ENCODE data around the gene ZNRF3.

DNA sequence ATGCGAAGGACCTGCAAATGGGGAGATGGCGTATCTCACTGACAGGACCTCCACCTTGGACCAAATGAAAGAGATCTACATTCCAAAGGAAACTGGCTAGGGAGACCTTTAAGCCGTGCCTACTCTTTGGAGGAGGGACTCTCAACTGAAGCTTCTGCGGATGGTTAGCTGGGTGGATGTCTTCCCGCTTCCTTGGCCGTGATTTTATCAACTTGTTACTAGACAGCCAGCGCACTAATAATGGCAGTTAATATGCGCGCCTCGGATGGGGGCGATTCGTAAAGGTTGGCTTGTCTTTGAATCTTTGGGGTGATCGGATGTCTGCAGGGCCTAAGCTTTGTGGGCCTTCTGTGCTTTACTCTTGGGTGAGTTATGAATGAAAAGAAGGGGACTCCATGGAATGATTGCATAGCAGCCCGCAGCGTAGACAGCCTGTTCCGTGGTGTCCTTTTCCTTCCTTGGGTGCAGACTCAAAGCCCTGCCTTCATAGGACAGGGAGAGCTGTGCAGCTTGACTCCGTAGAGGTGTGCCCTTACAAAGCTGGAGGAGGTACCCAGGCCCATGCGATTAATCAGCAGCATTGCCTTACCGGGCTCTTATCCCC lies 1.5 kb downstream of the ZNRF3 start:
- TF ChIP-seq, protein P1, sequence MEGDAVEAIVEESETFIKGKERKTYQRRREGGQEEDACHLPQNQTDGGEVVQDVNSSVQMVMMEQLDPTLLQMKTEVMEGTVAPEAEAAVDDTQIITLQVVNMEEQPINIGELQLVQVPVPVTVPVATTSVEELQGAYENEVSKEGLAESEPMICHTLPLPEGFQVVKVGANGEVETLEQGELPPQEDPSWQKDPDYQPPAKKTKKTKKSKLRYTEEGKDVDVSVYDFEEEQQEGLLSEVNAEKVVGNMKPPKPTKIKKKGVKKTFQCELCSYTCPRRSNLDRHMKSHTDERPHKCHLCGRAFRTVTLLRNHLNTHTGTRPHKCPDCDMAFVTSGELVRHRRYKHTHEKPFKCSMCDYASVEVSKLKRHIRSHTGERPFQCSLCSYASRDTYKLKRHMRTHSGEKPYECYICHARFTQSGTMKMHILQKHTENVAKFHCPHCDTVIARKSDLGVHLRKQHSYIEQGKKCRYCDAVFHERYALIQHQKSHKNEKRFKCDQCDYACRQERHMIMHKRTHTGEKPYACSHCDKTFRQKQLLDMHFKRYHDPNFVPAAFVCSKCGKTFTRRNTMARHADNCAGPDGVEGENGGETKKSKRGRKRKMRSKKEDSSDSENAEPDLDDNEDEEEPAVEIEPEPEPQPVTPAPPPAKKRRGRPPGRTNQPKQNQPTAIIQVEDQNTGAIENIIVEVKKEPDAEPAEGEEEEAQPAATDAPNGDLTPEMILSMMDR (IDR thresholded peaks at IDR 0.05) = no peak
- no peak for TF ChIP-seq POLR2AphosphoS5 (IDR thresholded peaks at IDR 0.05)
- no peak for TF ChIP-seq POLR2A (IDR thresholded peaks at IDR 0.05)
- no peak for TF ChIP-seq EP300 (IDR thresholded peaks at IDR 0.05)

Measured in upper lobe of left lung (tissue), 4 donors.